ENCODE results near the gene DENND2D. TPM values are rescaled to one million over a fixed set of nuclear protein-coding genes. Genes with fewer than 3 reads are reported as not detected.

Gene DENND2D
- total RNA-seq, 1 donor from 2014 or later = 0.25 TPM

- Mint-ChIP-seq H3K4me1 (ENCODE audit: low read depth) (peaks cover 2% of the 10 kb centered on the region), H3K27me3 (ENCODE audit: low read depth) (peaks cover 32% of the 10 kb centered on the region)
These were observed 9.2 kb upstream of the DENND2D start for GRCh38 chr1:111209622-111210021.

DNA sequence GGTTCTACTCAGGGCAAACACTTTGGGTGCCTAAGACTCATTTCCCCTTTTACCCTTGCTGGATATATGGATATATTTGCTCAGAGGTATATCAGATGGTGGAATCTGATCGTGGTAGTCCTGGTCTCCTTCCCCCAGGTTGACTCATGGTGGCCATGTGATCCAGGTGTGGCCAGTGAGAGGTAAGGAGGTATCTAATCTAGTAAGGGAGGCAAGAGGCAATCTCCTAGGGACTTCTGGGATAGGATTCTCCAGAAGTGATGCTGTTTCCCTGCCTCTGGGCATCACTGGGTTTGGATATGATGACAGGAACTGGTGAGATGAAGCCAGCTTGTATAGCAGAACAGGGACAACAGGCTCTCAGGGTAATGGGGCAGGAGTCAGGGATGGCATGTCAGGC, 8.5 kb upstream of the DENND2D start:
- Mint-ChIP-seq H3K27ac (ENCODE audit: unreplicated experiment) (no peak overlapping the region), H3K9me3 (ENCODE audit: low read depth) (no peaks in the 10 kb centered on the region), H3K36me3 (ENCODE audit: low read depth) (no peaks in the 10 kb centered on the region), H3K4me1 (ENCODE audit: low read depth) (peaks cover 2% of the 10 kb centered on the region), H3K4me3 (ENCODE audit: unreplicated experiment) (no peak overlapping the region), H3K27me3 (ENCODE audit: low read depth) (peaks cover 32% of the 10 kb centered on the region)
- no peak for DNase-seq (ENCODE audit: low spot score)
- TF ChIP-seq, protein P1, sequence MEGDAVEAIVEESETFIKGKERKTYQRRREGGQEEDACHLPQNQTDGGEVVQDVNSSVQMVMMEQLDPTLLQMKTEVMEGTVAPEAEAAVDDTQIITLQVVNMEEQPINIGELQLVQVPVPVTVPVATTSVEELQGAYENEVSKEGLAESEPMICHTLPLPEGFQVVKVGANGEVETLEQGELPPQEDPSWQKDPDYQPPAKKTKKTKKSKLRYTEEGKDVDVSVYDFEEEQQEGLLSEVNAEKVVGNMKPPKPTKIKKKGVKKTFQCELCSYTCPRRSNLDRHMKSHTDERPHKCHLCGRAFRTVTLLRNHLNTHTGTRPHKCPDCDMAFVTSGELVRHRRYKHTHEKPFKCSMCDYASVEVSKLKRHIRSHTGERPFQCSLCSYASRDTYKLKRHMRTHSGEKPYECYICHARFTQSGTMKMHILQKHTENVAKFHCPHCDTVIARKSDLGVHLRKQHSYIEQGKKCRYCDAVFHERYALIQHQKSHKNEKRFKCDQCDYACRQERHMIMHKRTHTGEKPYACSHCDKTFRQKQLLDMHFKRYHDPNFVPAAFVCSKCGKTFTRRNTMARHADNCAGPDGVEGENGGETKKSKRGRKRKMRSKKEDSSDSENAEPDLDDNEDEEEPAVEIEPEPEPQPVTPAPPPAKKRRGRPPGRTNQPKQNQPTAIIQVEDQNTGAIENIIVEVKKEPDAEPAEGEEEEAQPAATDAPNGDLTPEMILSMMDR (IDR thresholded peaks at IDR 0.05) = no peak

More at GRCh38 chr1:111209622-111210021, 9.2 kb upstream of the DENND2D start:
- no peaks in the 10 kb centered on the region for H3K9me3 Mint-ChIP-seq (ENCODE audit: low read depth)
- no peak overlapping the region for H3K4me3 Mint-ChIP-seq (ENCODE audit: unreplicated experiment)
- TF ChIP-seq, protein P1 (IDR thresholded peaks at IDR 0.05) = no peak
- H3K27ac Mint-ChIP-seq (ENCODE audit: unreplicated experiment) = no peak overlapping the region
- H3K36me3 Mint-ChIP-seq (ENCODE audit: low read depth) = no peaks in the 10 kb centered on the region
- no peak for DNase-seq (ENCODE audit: low spot score)

DNA sequence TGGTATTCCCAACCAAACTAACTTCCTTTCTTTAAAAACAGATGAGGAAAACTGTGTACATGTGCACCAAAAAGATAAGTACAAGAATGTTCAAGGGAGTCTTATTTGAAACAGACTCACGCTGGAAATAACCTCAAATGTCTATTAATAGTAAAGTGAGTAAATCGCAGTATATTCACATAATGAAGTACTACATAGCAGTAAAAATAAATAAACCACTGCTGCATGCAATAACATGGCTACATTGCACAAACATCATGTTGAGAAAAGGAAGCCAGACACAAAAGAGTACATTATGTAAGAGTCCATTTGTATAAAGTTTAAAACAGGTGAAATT, 5.2 kb upstream of the DENND2D start:
- Mint-ChIP-seq H3K36me3 (ENCODE audit: low read depth) (no peaks in the 10 kb centered on the region), H3K4me1 (ENCODE audit: low read depth) (peaks cover 2% of the 10 kb centered on the region), H3K4me3 (ENCODE audit: unreplicated experiment) (no peak overlapping the region), H3K27ac (ENCODE audit: unreplicated experiment) (no peak overlapping the region), H3K9me3 (ENCODE audit: low read depth) (no peaks in the 10 kb centered on the region), H3K27me3 (ENCODE audit: low read depth) (peaks cover 29% of the 10 kb centered on the region)
- DNase-seq (ENCODE audit: low spot score) = no peak
- TF ChIP-seq, protein P1 (IDR thresholded peaks at IDR 0.05) = no peak

DNA sequence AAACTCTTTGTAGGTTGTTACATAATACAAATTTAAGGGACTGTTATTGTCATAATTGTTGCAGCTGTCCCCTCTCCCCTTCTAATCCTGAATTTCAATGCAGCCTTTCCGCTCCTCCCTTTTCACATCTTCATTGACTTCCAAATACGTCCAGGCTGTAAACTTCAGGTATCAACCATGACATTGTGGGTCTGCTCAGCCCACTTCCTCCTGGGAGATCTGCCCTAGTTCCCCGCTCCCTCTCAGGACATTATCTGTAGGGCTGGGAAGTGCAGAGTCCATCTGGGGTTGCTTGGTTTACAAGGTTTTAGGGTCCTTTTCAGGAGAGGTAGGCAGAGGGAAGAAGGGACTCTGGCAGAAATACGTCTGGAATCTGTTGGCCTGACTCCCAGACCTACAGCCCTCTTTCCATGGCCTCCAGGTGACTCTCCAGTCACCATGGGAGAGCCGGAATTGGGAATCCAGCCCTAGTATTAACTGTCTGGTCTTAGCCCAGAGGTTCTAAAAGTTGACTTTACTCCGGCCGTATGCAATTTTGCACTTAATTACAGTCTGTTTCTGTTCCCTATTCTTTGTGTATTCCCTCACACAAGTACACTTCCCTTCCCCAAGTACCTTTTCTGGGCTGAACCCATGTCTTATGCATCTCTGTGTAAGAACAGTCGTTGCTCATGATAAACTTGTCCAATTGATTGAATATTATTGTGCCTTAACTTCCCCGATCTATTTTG, 4.7 kb upstream of the DENND2D start:
- no peak for DNase-seq (ENCODE audit: low spot score)
- no peaks in the 10 kb centered on the region for H3K9me3 Mint-ChIP-seq (ENCODE audit: low read depth)
- no peak overlapping the region for H3K27ac Mint-ChIP-seq (ENCODE audit: unreplicated experiment)
- no peak overlapping the region for H3K4me3 Mint-ChIP-seq (ENCODE audit: unreplicated experiment)
- no peaks in the 10 kb centered on the region for H3K36me3 Mint-ChIP-seq (ENCODE audit: low read depth)
- TF ChIP-seq, protein P1 (IDR thresholded peaks at IDR 0.05) = no peak
- H3K27me3 Mint-ChIP-seq (ENCODE audit: low read depth) = peaks cover 24% of the 10 kb centered on the region
- H3K4me1 Mint-ChIP-seq (ENCODE audit: low read depth) = peaks cover 2% of the 10 kb centered on the region

- no peak for DNase-seq (ENCODE audit: low spot score)
- TF ChIP-seq, protein P1 (IDR thresholded peaks at IDR 0.05) = no peak
- Mint-ChIP-seq H3K4me1 (ENCODE audit: low read depth) (peaks cover 2% of the 10 kb centered on the region), H3K4me3 (ENCODE audit: unreplicated experiment) (no peak overlapping the region), H3K27ac (ENCODE audit: unreplicated experiment) (no peak overlapping the region), H3K36me3 (ENCODE audit: low read depth) (no peaks in the 10 kb centered on the region), H3K27me3 (ENCODE audit: low read depth) (peaks cover 17% of the 10 kb centered on the region), H3K9me3 (ENCODE audit: low read depth) (no peaks in the 10 kb centered on the region)
These were observed 3.9 kb upstream of the DENND2D start for GRCh38 chr1:111204201-111204982.
